LHCN-M2 (cell line): ENCODE measurements around the gene LEP. TPM values are rescaled to one million over a fixed set of nuclear protein-coding genes. Genes with fewer than 3 reads are reported as not detected.
A peak's percentile ranks its signal among the peaks of the same experiment; 100 is the strongest.
"Not testable (repeated sequence)": the region's sequence is repeated elsewhere in the genome, so short reads cannot be mapped to it uniquely, and the experiment has no call there.

Experiments used
- DNase-seq: peaks from one replicate; pipeline ENCODE4 v3.0.0-alpha.2; 2012; ENCODE audit warnings: low read depth
- total RNA-seq: library from RNA; depleted of rRNA; stranded (reverse); fragments of >200 nt; gene quantifications from 2 replicates; pipeline ENCODE4 v1.2.3, GENCODE V29; 2014

Gene LEP
- total RNA-seq, 1 experiment from 2014 or later = not detected

DNA sequence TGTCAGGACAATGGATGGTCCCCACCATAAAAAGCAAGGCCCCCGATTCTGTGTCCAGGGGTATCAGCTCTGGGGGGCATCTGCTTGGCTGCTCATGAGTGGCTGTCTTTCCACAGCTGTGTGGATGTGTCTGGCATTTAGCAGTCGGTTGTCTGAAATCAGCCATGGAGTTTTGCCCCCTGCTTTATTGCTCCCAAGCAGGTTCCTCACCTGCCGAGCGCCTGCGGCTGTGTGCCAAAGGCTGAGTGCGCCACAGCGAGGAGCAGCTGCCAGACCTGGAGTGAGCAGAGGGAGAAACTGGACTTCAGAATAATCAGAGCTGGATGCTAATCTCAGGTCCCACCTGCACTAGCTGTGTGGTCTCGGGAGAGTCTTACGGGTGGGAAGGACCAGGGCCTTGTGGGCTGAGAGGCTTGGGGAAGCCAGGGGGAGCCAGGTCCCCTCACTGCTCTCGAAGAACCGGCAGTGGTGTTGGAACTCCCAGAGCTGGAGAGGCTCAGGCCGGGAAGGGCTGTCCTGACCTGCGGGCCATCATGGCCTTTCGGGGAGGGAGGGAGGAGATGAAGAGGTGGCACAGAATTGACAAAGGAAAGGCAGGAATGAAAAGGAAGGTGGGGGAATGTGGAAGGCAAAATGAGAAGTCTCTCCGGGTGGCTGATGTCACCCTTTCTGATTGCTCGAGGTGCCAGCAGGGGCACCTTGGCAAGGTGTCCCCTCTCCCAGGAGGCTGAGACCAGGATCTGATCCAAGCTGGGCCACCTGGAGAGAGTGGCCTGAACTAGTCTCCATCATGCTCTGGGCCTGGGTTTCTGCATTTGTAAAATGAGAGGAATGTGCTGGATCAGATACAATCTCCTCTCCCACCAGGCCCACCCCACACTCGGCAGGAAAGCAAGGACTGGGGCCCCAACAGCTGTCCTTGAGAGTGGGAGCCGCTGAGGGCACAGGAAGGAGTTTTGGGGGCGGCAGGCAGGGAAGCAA lies 30.2 kb upstream of the LEP start:
- no peak for DNase-seq

DNA sequence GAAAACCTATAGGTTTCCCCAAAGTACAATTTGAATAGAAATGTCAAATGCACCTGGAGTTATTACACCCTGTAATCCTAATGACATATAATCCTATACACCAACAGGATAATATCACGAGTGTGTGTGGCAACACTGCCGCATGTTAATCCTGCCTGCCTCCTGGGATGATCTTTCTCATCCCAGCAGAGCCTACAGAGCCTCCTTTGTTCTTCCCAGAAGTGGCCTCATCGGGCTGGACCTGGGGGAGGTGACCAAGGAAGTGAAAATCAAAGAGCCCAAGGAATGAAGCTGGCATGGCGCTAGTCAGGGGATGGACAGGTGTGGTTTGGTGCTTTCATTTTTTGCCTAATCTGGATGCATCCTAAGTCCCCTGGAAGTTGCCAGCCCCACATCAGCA lies 29.5 kb upstream of the LEP start:
- no peak for DNase-seq

DNA sequence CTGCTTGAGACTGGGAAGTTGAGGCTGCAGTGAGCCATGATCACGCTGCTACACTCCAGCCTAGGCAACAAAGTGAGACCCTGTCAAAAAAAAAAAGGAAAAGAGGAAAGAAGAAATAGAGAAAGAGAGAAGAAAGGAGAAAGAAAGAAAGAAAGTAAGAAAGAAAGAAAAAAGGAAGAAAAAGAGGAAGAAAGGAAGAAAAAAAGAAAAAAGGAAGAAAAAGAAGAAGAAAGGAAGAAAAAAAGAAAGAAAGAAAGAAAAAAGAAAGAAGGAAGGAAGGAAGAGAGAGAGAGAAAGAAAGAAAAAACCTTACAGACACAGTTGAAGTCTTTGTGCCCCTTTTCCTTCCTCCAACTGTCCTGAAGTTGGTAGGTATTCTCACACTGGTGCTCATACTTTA lies 26.6 kb upstream of the LEP start:
- no peak for DNase-seq

DNA sequence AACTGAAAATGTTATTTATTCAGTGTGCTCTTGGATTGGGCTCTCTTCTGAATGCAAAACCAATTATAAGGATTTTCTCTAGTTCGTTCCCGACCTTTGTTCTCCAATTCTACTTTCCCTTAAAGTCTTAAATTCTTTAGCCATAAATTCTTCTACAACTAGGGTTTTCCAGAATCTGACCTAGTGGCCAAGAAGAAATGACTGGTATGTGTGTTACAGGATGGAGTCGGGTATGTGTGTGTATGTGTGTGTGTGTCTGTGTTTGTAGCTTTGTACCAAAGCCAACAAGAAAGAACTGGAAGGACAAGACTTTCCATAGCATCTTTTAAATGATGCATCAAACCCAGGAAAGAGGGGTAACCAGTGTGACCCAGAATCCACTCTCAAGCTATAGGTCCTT lies 25.8 kb upstream of the LEP start:
- peak; percentile 72 for DNase-seq

DNA sequence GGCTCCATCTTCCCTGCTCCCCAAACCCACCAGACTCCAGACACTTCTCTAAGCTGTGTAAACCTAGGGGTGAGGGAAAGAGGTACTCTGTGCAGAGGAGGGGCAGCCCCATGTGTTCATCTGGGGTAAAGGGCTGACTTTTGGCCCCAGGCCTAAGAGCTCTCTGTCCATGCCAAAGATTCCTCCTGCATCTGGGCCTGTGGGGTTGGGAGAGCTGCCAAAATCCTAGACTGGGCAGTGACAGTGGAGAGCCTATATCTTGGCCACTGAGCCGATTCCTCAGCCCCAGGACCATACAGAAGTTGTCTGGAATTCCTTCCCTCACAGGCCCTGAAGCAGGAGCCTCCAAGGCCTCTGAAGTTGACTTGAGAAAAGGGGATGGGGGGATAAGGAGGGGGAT lies 25.3 kb upstream of the LEP start:
- peak; percentile 75 for DNase-seq

DNA sequence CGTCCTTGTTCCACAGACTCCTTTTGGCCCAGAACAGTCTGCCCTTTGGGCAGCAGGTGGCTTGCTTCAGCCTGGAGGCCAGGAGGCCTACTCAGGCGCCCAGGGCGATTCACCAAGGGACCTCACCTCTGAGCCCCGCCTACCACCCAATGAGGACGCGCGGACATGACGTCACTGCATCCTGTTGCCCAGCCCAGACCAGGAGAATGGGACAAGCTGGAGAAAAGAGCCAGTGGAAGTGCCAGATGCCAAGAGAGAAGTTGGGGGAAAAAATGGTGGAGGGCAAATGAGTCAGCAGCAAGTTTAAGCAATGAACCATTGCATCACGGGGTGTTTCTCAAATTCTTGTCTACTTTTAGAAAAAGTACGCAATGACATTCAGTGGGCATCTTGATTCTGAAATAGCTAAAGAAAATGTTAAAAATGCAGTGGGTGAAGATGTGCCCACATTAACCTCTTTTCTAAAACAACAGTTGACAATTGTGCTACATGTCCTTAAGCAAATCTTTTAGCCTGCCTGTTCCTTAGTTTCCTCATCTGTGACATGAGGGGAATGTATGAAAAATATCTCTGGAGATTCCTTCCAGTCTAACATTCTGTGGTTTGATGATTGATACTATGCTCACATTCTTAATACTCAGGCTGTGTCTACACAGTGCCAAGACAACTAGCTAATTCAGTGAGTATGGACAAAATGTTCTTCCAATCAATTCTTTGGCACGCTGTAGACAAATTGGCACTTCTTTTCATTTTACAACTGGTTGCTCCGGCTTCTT lies 23.9 kb upstream of the LEP start:
- peak; percentile 96 for DNase-seq

DNA sequence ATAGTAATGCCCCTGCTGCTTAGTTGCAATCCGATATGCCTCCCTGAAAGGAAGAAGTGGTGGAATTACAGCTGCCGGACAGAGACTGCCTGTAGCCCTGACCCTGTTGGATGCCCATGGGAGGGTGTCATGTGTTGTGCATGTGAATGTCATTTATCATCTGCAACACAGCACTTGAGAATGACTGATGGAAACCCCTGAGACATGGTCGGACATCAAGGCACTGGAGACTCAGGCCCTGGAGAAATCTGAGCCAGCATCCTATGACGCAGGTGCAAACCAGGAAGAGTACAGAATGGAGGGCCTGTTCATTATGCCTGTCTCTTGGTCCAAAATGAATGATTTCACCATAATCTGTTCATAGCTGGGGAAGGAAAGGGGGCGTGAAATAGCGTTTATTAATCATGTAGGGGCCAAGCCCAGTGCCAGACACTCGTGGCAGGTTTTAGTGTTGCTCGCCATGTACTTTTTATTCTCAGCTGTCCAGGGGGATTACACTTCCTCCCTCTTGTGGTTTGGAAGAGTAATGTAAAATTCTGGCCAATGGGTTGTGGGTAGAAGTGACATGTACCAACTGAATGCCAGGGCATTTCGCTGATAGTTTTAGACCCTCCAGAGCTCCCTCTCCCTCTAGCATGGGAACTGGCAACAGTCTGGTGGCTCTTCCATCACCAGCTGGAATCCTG lies 23.0 kb upstream of the LEP start:
- DNase-seq = peak; percentile 92

DNA sequence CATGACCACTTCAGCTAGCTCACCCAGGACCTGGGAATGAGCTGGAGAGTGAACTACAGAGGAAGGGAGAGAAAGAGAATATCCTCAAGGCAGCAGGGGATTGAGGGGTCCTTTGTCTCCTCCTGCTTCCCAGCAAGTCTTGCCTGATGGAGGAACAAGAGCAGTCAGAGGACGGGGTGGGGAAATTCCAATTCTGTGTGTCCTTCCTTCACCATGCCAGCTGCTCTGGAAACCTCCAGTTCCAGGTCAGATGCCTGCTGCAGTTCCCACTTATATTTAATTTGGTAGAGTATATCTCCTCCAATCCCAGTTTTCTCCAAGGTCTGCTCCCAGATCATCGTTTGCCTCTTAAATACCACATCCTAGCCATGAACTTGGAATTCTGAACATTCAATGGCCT lies 21.4 kb upstream of the LEP start:
- DNase-seq = peak; percentile 20

DNA sequence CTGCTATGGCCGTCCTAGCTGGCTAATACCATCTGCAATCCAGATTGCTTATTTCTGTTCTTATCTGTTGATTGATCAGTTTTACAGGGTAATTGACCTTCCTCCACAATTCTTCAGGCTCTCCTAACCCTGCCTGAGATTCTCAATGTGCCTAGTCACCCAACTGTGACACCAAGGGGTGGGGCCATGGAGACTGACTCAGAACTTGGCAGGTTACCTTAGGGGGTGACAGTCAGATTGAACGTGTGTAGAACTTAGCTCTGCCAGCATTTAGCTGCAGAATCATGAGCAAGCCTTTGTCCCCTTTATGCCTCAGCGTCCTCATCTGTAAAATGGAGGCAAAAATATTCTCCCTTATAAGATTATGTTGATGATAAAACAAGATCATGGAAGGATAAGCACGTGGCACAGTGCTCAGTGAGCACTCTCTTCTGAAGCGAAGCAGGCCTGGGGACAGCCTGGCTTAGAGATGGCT lies 19.1 kb upstream of the LEP start:
- DNase-seq = peak; percentile 61

DNA sequence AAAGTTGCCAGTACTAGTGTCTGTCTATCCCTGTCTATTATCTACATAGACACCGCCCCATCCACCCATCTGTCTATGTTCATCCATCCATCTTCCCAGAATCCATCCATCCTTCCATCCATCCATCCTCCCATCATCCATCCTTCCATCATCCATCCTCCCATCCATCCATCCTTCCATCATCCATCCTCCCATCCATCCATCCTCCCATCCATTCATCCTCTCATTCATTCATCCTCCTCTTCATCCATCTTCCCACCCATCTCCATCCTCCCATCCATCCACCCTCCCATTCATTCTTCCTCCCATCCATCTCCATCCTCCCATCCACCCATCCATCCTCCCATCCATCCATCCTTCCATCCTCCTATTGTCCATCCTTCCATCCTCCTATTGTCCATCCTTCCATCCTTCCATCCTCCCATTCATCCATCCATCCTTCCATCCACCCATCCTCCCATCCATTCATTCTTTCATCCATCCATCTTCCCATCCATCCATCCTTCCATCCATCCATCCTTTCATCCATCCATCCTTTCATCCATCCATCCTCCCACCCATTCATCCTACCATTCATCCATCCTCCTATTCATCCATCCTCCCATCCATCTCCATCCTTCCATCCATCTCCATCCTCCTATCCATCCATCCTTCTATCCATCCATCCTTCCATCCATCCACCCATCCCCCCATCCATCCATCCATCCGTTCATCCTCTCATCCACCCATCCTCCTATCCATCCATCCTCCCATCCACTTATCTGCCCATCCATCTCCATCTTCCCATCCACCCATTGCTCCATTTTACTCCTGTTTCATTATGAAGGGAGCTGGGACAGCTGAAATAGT lies 14.7 kb upstream of the LEP start:
- no peak for DNase-seq

DNA sequence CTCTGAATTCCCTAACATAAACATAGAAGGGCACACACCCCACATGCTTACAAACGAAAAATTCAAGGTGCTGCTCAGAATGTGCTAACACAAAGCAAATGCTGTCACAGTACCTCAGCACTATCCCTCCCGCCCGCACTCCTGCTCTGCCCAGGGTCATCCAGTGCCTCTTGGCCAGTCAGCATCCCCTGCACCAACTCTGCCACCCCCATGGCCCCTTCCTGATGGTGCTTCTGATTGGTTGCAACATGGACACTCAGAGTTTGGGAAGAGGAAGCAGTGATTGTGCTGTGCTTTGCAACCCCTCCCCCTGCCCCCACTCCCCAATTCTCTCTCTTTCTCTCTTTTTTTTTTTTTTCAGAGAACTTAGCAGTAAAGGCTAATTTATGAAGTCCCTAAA lies 13.8 kb upstream of the LEP start:
- DNase-seq = no peak

DNA sequence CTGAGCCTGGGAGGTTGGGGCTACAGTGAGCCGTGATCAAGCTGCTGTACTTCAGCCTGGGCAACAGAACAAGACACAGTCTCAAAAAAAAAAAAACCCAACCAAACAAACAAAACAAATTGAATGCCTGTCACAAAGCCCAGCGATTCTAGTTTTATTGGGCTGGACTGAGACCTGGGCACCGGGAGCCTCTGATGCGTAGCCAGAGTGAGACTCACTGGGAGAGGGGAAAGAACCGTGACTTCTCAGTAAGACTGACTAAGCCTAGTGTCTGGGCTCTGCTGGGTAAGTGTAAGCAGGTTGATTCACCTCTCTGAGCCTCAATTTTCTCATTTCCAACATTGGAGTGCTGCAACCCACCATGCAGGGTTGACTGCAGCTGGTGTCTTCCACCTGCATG lies 10.1 kb upstream of the LEP start:
- no peak for DNase-seq

DNA sequence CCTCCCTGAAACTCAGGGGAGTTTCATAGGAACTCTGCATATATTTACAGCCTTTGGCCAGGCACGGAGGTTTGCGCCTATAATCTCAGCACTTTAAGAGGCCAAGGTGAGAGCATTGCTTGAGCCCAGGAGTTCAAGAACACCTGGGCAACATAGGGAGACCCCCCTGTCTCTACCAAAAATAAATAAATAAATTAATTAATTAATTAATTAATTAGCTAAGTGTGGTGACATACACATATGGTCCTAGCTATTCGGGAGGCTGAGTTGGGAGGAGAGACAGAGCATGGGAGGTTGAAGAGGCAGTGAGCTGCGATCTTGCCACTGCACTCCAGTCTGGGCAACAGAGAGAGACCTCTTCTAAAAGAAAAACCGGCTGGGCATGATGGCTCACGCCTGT lies 9.4 kb upstream of the LEP start:
- no peak for DNase-seq

DNA sequence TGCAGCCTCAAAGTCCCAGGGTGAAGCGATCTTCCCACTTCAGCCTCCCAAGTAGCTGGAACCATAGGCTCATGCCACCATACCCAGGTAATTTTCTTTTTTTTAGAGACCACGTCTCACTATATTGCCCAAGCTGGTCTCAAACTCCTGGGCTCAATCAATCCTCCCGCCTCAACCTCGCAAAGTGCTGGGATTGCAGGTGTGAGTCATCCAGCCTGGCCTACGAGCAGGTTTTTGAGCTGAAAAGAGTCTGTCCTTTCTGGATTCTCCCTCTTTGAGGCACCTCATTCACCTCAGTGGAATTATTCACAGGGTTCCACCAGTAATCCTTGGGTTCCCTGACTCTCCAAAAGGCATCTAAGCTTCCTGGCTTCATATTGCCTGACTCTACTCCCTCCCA lies 7.6 kb upstream of the LEP start:
- DNase-seq = no peak

DNA sequence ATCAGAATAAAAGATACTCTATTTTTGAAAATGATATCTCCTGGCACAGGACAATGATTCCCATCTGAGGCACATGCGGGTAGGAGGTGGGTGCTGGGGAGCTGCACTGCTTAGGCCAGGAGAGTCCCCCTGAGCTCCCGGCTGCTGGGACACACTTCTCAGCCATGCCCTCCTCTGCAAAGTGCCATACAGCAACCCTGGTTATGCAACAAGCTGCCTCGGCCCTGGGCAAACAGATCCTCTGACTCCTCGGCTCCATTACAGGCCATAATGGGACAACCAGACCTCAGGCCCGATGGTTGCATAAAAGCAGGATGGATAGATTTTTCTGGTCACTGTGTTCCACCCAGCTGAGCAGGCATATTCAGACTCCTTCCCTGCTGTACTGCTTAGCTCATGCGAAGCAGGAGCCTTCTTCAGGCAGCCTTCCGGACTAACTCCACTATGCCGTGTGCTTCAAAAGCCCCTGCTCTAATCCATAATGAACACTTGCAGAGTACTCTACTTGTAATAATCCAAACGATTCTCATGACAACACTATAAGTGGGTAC lies 6.5 kb upstream of the LEP start:
- no peak for DNase-seq

DNA sequence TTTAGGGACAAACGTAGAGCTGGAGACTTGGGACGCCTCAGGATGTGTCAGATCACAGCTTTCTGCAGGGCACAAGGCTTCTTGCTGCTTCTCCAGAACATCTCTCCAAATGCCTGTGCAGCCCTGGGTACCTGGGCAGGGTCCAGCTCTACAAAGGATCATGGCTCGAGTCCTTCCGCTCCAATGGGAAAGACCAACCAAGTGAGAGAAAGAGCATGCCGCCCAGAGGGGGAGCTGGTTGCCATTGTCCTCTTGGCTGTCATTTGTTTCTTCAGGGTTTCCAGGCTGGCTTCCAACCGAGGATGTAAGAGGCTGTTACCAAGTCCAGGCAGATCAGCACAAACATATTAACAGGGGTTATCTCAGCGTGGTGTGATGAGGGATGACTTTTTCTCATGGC lies 5.6 kb upstream of the LEP start:
- no peak for DNase-seq

DNA sequence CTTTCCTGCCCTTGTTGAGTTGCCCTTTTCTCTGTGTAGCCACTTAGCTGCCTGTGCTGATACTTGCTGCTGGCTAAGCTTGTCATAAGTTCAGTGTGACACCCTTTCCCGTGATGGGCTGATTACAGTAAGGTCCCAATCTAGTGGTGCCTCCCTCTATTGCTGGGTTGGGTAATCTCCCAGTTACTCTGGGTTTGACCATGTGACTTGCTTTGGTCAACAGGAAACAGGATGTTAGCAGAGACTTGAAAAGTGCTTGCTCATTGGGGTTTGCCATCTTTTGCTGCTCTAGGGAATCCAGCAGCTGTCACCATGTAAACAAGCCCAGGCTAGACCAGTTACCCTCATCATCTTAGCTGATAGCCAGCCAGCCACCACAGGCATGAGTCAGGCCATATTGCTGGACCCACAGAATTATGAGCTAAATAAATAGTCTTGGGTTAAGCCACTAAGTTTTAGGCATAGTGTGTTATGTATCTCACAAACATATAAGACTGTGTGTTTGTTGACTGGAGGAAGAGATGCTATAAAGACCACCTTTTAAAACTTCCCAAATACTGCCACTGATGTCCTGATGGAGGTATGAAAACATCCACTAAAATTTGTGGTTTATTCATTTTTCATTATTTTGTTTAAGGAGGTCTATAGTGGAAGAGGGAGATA lies 4.0 kb upstream of the LEP start:
- DNase-seq = peak; percentile 100

DNA sequence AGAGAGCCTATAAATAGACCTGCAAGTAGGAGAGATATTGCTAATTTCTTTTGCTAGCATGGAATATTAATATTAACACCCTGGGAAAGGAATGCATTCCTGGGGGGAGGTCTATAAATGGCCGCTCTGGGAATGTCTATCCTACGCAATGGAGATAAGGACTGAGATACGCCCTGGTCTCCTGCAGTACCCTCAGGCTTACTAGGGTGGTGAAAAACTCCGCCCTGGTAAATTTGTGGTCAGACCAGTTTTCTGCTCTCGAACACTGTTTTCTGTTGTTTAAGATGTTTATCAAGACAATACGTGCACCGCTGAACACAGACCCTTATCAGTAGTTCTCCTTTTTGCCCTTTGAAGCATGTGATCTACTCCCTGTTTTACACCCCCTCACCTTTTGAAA lies 1.9 kb upstream of the LEP start:
- not testable (repeated sequence) for DNase-seq

DNA sequence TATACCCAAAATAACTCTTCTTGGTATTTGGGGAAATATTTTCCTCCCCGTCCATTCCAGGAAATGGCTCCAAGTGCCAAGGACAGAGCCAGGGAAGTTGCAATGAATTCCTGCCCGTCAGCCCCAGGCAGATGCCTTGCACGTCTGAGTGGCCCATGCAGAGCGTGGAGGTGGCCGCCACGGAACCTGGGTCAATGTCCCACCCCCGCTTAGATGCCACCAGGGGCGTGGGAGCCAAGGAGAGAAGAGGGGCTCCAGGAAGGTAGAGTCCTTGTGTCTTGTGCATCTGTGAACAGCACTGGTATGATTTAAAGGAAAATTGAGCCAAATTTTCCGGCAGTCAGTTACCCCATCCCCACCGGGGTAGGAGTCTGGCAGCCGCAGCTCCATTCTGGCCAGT lies 1.6 kb downstream of the LEP start:
- no peak for DNase-seq

DNA sequence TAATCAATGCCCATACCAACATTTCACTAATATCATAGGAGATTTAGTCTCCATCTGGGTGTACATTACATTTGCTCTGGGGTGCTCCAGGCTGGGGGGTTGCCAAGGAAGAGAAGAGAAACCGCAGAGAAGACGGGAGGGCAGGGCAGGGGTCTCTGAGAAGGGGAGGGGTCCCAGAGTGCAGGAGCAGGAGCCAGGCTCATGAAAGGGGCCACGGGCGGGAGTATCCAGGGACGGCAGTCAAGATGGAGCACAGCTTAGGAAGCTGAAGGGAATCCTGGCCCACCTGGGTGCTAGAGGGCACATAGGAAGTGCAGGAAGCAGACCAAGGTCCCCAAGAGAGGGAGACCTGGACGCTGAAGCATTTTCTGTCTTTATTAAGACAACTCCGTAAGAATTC lies 2.2 kb downstream of the LEP start:
- no peak for DNase-seq
